ENCODE data around the gene PTGIR. TPM values are rescaled to one million over a fixed set of nuclear protein-coding genes. Genes with fewer than 3 reads are reported as not detected.

PTGIR gene, protein sequence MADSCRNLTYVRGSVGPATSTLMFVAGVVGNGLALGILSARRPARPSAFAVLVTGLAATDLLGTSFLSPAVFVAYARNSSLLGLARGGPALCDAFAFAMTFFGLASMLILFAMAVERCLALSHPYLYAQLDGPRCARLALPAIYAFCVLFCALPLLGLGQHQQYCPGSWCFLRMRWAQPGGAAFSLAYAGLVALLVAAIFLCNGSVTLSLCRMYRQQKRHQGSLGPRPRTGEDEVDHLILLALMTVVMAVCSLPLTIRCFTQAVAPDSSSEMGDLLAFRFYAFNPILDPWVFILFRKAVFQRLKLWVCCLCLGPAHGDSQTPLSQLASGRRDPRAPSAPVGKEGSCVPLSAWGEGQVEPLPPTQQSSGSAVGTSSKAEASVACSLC
- polyA plus RNA-seq (2012; ENCODE audit: missing spikeins) = 13.5 TPM

DNA sequence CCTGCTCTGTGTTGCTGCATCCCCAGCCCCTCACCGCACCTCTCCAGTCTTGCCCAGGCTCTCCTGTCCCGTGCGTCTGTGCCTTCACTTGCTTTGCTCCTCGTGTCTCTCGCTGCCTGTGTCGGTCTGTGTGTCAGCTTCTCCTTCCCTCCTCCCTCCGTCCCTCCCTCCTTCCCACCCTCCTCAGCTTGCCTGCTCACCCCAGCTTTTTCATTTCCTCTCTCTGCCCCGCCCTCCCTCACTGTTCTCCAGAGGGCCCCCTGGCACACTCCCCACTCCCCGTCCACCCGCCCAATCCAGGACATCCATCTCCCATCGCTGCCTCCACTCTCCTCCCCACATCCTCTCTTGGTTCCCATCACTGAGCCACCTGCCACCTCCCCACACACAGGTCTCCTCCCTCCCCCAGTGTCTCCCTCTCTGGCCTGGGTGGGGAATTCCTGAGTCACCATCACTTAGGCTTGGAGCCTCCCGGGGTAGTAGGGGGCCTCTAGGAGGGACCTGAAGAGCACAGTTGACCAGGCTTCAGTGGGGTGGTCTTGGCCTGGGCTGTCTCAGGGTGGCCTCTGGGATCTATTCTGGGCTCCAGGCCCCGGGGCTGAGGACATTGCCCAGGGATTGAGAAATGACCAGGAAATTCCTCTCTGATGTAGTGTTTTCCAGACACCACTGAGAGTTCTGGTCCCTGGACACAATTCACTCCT, at the start of gene PTGIR:
Gene PTGIR (minus strand): TSS at position 132 of the 704 bp plus-strand sequence. CDS start 864 bp downstream, outside the sequence.
- TF ChIP-seq POLR2A (IDR thresholded peaks at IDR 0.05; ENCODE audit: low read depth, low read length) (peak; percentile 39; the same call in 1 of the 2 replicates), TAF1 (IDR thresholded peaks at IDR 0.05; ENCODE audit: borderline replicate concordance, low read depth, low read length) (no peak), POLR2AphosphoS5 (IDR thresholded peaks at IDR 0.05; ENCODE audit: low read depth, low read length) (0 out of 2 replicates have a peak, but pooled peaks have one; percentile 19)
- FAIRE-seq = peak; percentile 90
- no peak for DNase-seq (ENCODE audit: insufficient read length)

DNA sequence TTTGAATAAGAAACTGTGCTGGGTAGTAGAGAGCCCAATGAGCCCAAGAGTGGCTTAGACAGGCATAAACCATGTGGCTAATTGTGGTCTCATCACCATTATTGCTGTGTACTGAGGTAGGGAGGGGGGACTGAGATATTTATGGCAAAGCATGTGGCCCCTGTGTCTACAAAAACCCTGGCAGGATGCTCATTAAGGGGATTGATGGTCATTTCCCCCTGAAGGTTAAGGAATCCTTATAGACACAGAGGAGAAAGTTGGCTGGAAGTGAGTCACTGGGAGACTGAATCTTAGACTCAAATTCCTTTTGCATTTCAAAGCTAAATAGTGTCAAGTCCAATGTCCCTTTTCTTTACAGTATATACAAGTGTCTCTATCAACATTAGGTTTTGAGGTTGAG, 45.9 kb upstream of the PTGIR start:
- DNase-seq (ENCODE audit: insufficient read length) (no peak), FAIRE-seq (no peak)
- TF ChIP-seq POLR2A (IDR thresholded peaks at IDR 0.05; ENCODE audit: low read depth, low read length) (no peak), POLR2AphosphoS5 (IDR thresholded peaks at IDR 0.05; ENCODE audit: low read depth, low read length) (no peak), TAF1 (IDR thresholded peaks at IDR 0.05; ENCODE audit: borderline replicate concordance, low read depth, low read length) (no peak)

DNA sequence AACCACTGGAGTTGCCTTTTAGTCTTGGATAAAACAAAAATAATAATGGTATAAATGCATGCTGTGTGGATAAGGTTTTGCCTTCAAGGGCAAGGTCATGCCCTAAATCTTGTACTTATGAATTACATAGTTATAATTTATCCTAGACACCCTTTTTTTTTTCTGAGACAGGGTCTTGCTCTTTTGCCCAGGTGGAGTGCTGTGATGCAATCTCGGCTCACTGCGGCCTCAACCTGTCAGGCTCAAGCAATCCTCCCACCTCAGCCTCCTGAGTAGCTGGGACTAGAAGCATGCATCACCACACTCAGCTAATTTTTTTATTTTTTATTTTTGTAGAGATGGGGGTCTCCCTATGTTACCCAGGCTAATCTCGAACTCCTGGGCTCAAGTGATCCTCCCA, 43.8 kb upstream of the PTGIR start:
- DNase-seq (ENCODE audit: insufficient read length) = no peak
- FAIRE-seq = no peak
- no peak for TF ChIP-seq TAF1 (IDR thresholded peaks at IDR 0.05; ENCODE audit: borderline replicate concordance, low read depth, low read length)
- no peak for TF ChIP-seq POLR2AphosphoS5 (IDR thresholded peaks at IDR 0.05; ENCODE audit: low read depth, low read length)
- no peak for TF ChIP-seq POLR2A (IDR thresholded peaks at IDR 0.05; ENCODE audit: low read depth, low read length)

DNA sequence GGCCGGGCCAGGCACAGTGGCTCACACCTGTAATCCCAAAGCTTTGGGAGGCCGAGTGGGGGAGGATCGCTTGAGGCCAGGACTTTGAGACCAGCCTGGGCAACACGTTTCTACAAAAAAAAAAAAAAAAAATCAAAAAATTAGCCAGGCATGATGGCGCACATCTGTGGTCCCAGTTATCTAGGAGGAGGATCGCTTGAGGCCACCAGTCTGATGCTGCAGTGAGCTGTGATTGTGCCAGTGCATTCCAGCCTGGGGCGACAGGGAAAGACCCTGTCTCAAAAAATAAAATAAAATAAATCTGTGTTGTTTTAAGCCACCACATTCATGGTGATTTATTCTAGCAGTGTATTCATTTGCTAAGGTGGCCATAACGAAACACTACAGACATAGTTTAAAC, 40.2 kb upstream of the PTGIR start:
- DNase-seq (ENCODE audit: insufficient read length) (no peak), FAIRE-seq (no peak)
- TF ChIP-seq POLR2A (IDR thresholded peaks at IDR 0.05; ENCODE audit: low read depth, low read length) (no peak), TAF1 (IDR thresholded peaks at IDR 0.05; ENCODE audit: borderline replicate concordance, low read depth, low read length) (no peak), POLR2AphosphoS5 (IDR thresholded peaks at IDR 0.05; ENCODE audit: low read depth, low read length) (no peak)

DNA sequence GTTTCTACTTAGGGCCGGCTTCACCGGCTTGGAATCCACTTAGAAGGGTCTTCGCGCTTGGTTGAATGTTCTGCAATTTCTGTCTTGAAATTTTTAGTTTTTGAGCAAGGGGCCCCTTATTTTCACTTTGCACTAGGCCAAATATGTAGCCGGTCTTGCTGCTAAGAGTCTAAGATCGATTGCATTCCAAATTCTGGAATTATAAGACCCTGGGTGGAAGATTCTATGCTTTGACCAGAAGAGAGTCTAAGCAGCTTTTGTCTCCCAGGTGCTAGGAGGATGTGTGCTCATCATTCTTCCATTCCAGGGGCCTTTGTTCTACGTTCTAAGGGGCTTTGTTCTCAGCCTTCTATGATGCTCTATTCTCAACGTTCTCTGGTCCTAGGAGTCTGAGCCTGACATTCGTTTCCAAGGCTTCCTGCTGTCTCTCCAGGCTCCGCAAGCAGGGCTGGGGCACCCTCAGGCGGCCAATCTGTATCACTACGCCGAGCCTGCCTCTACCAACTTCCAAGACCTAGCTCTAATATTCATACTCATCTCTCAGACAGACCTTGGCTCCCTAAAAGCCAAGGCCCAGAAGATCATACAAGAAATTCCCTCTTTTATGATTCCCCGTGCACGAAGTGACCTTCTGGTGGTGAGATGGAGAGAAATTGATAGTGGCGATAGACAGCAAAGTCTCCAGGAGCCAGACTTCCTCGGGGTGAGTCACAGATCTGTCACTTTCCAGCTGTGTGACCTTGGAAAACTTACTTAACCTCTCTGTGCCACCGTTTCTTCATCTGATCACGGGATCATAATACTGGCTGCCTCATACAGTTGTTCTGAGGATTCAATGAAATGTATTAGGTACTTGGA, 37.1 kb upstream of the PTGIR start:
- FAIRE-seq = peak; percentile 87
- no peak for DNase-seq (ENCODE audit: insufficient read length)
- TF ChIP-seq POLR2A (IDR thresholded peaks at IDR 0.05; ENCODE audit: low read depth, low read length) = no peak

DNA sequence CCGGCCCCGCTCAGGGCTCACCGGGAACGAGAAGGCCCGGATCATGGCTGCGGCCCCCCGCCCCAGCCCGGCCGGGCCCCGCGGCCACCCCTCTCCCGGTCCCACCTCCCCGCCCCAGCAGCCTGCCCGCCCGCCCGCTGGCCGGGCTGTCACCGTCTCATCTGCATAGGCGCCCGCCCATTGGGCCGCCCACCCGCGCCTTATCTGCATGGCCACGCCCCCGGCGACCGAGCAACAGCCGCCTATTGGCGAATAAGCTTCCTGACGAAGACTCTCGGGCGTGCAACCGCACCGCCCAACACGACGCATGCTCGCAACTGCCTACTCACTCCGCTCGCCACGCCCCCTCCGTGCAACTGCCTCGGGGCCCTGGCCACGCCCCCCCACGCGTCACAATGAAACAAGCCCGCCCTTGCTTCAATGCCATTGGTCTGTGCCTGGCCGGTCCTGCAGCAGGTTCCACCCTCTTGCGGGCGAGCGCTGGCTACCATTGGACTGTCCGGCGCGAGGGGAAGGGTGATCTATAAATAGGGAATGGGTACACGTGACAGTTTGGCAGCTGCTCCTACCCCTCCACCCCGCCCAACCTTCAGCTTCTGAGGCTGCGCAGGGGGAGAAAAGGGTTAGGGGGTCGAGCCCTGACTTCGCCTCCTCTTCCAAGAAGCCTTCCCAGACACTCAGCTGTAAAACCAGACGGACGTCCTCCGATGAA, 36.3 kb upstream of the PTGIR start, which contains the start of gene DACT3:
Gene DACT3 (minus strand): TSS at position 163 of the 712 bp plus-strand sequence. CDS start 118 bp downstream, at position 45.
- TF ChIP-seq TAF1 (IDR thresholded peaks at IDR 0.05; ENCODE audit: borderline replicate concordance, low read depth, low read length) (no peak), POLR2AphosphoS5 (IDR thresholded peaks at IDR 0.05; ENCODE audit: low read depth, low read length) (no peak), POLR2A (IDR thresholded peaks at IDR 0.05; ENCODE audit: low read depth, low read length) (no peak)
- FAIRE-seq (peak; percentile 100), DNase-seq (ENCODE audit: insufficient read length) (peak; percentile 96)

DNA sequence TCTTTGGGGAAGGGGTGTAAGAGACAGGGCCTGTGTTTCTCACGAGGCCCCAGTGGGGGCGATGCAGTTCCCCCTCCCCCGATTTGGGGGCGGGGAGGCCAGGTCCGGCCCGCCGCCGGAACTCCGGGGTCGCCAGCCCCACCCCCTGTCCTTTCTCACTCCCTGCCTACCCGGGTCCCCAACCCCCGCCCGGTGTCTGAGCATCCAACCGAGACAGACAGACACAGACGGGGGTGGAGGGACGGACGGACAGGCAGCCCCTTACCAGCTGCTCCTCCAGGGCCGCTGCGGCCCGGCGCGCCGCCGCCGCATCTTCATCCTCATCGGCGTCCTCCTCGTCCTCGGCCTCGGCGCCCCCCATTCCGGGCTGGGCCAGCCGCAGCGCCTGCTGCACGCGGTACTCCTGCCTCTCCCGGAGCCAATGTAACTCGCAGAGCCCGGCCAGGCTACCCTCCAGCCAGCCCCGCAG, 35.7 kb upstream of the PTGIR start:
- DNase-seq (ENCODE audit: insufficient read length) (no peak), FAIRE-seq (no peak)
- TF ChIP-seq TAF1 (IDR thresholded peaks at IDR 0.05; ENCODE audit: borderline replicate concordance, low read depth, low read length) (no peak), POLR2AphosphoS5 (IDR thresholded peaks at IDR 0.05; ENCODE audit: low read depth, low read length) (no peak), POLR2A (IDR thresholded peaks at IDR 0.05; ENCODE audit: low read depth, low read length) (no peak)

DNA sequence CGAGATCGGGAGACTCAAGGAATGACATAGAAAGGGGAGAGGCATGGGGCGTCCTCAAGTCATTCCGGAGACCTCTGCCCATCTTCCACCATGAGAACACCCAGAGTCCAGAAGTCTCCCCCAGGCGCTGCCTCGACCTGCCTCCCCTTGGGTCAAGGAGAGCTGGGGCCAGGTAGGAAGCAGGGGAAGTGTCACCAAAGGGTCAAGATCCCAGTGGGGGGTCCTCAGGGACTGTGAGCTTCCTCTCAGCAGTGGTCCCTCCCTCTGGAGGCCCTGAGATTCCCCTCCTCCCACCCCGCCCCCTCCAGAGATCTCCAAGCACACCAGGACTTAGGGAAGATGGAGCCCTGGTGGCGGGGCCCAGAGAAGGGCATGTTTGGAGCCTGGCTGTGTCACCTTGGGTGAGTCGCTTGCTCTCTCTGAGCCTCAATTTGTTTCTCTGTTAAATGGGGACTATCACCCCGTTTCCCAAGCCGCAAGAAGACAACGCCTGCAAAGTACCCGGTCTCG, 35.2 kb upstream of the PTGIR start:
- TF ChIP-seq TAF1 (IDR thresholded peaks at IDR 0.05; ENCODE audit: borderline replicate concordance, low read depth, low read length) = no peak
- TF ChIP-seq POLR2AphosphoS5 (IDR thresholded peaks at IDR 0.05; ENCODE audit: low read depth, low read length) = no peak
- TF ChIP-seq POLR2A (IDR thresholded peaks at IDR 0.05; ENCODE audit: low read depth, low read length) = no peak
- FAIRE-seq = no peak
- no peak for DNase-seq (ENCODE audit: insufficient read length)

DNA sequence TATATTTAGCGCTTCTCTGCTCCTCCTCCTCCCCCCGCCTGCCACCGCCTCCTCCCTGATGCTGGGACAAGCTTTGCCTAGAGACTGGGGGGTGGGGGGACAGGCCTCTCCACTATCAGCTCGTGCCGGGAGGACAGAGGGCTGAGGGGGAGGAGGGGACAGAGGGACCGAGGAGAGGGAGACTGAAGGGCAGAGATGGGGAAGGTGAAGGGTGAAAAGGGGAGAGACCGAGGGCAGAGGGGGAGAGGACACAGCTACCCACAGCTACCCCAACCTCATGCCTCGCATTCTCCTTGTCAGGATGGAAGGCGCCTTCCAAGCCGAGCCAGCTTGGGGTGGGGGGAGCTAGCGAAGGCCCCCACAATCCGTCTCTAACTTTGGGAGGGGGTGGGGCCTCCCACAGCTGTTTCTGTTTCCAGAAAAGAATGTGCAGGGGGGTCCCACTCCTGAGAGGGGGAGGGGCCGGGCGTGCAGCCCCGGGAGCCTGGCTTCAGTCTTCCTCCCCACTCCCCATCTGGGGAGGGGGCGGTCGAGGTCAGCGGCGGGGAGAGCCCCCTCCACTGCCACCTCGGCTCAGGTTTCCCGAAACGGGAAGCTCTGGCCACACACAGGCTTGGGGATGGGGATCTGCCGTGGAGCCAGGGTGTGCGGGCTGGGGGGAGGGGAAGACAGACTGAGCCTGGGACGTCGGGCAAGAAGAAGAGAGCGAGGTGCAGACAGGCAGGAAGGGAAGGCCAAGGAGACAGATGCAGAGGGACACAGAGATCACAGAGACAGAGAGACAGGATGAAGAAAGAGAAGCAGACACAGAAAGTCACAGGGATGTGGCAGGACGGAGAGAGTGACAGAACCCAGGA, 34.5 kb upstream of the PTGIR start:
- no peak for FAIRE-seq
- TF ChIP-seq POLR2AphosphoS5 (IDR thresholded peaks at IDR 0.05; ENCODE audit: low read depth, low read length) = no peak
- no peak for TF ChIP-seq TAF1 (IDR thresholded peaks at IDR 0.05; ENCODE audit: borderline replicate concordance, low read depth, low read length)
- no peak for DNase-seq (ENCODE audit: insufficient read length)

DNA sequence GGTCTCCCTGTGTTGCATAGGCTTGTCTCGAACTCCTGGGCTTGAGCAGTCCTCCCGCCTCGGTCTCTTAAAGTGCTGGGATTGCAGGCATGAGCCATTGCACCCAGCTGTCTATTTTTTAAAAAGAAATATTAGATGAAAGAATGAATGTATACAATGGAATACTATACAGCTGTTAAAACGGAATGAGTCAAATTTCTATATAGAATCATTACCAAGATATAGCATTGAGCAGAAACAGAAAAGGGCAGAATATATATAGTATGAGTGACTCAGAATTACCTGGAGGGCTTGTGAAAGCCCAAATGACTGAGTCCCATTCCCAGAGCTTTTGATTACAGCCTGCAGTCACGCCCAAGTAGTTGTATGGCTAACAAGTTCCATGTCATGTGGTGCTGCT, 31.7 kb upstream of the PTGIR start:
- no peak for FAIRE-seq
- TF ChIP-seq POLR2A (IDR thresholded peaks at IDR 0.05; ENCODE audit: low read depth, low read length) (no peak), TAF1 (IDR thresholded peaks at IDR 0.05; ENCODE audit: borderline replicate concordance, low read depth, low read length) (no peak), POLR2AphosphoS5 (IDR thresholded peaks at IDR 0.05; ENCODE audit: low read depth, low read length) (no peak)
- DNase-seq (ENCODE audit: insufficient read length) = no peak
